WI38 (cell line): Measurements from ENCODE around the gene PAPPA.

Source experiments
- H3K4me3 ChIP-seq: 2 replicates; pipeline ENCODE4 v1.5.1; 2011; ENCODE audit warnings: low read depth, mild to moderate bottlenecking, control low read depth, low read length
- CTCF ChIP-seq: IDR thresholded peaks from 2 replicates; pipeline ENCODE4 v1.5.1; 2012; ENCODE audit warnings: low read depth, mild to moderate bottlenecking, control low read depth, low read length

The PAPPA gene

GRCh38 chr9:116372786-116373185 lies 219.2 kb downstream of the PAPPA start:
- no peak for TF ChIP-seq CTCF
- no peak overlapping the region for H3K4me3 ChIP-seq

- TF ChIP-seq CTCF: no peak
- H3K4me3 ChIP-seq: no peak overlapping the region
These were observed 223.7 kb downstream of the PAPPA start for GRCh38 chr9:116377179-116377798.

- TF ChIP-seq CTCF: no peak
These were observed 225.3 kb downstream of the PAPPA start for GRCh38 chr9:116378873-116379272.

GRCh38 chr9:116379821-116380220 lies 226.2 kb downstream of the PAPPA start:
- H3K4me3 ChIP-seq: no peak overlapping the region
- TF ChIP-seq CTCF: no peak

More at GRCh38 chr9:116378873-116379272, 225.3 kb downstream of the PAPPA start:
- no peak overlapping the region for H3K4me3 ChIP-seq

GRCh38 chr9:116380496-116380995 lies 227.0 kb downstream of the PAPPA start:
- no peak overlapping the region for H3K4me3 ChIP-seq
- TF ChIP-seq CTCF: no peak

GRCh38 chr9:116381350-116381749 lies 227.8 kb downstream of the PAPPA start:
- H3K4me3 ChIP-seq: no peak overlapping the region
- no peak for TF ChIP-seq CTCF

GRCh38 chr9:116382053-116382452 lies 228.5 kb downstream of the PAPPA start:
- no peak overlapping the region for H3K4me3 ChIP-seq
- TF ChIP-seq CTCF: no peak
